Measurements from ENCODE around the gene HASPIN.

GRCh38 chr17:3748576-3748975 is 24.9 kb downstream of the HASPIN start:
- TF ChIP-seq CTCF (IDR thresholded peaks at IDR 0.05) (no peak), POLR2A (IDR thresholded peaks at IDR 0.05) (no peak)

Measured in heart left ventricle (tissue), 13 donors.